Measurements from ENCODE around the gene POR. TPM values are rescaled to one million over a fixed set of nuclear protein-coding genes. Genes with fewer than 3 reads are reported as not detected.

POR gene
- total and polyA plus RNA-seq, 2 of the 13 experiments (the other 11 are each of a cell fraction or from before 2014, with no cell fraction given) = 145 to 266 TPM

GRCh38 chr7:75907668-75908039 lies 7.3 kb upstream of the POR start (continued):
- 0 out of 2 replicates have a peak, but pooled peaks have one; percentile 57 for TF ChIP-seq CENPBD1 (CRISPR knock-in tag; IDR thresholded peaks at IDR 0.05; ENCODE audit: borderline replicate concordance, low read depth)
- TF ChIP-seq ADNP (CRISPR knock-in tag; IDR thresholded peaks at IDR 0.05) = peak; percentile 61; the same call in 1 of the 2 replicates
- TF ChIP-seq ZKSCAN1 (IDR thresholded peaks at IDR 0.05; ENCODE audit: low read length) = 0 out of 2 replicates have a peak, but pooled peaks have one; percentile 2
- 0 out of 2 replicates have a peak, but pooled peaks have one; percentile 1 for TF ChIP-seq ZNF264 (CRISPR knock-in tag; IDR thresholded peaks at IDR 0.05)
- TF ChIP-seq KDM1A (CRISPR knock-in tag; IDR thresholded peaks at IDR 0.05) = peak; percentile 72; the same call in 1 of the 2 replicates
- TF ChIP-seq ZMYM3 (CRISPR knock-in tag; IDR thresholded peaks at IDR 0.05) = peak; percentile 54
- peak; percentile 9; the same call in 1 of the 2 replicates for TF ChIP-seq POGZ (CRISPR knock-in tag; IDR thresholded peaks at IDR 0.05)
- 0 out of 2 replicates have a peak, but pooled peaks have one; percentile 6 for TF ChIP-seq ZBTB33 (CRISPR knock-in tag; IDR thresholded peaks at IDR 0.05)
- peak; percentile 98 for TF ChIP-seq ZNF770 (CRISPR knock-in tag; IDR thresholded peaks at IDR 0.05)
- peak; percentile 5; the same call in 1 of the 2 replicates for TF ChIP-seq GABPB1 (CRISPR knock-in tag; IDR thresholded peaks at IDR 0.05)
- peak; percentile 93 for TF ChIP-seq ZNF460 (CRISPR knock-in tag; IDR thresholded peaks at IDR 0.05; ENCODE audit: borderline replicate concordance)
